ENCODE data around the gene TCEAL2.

DNA sequence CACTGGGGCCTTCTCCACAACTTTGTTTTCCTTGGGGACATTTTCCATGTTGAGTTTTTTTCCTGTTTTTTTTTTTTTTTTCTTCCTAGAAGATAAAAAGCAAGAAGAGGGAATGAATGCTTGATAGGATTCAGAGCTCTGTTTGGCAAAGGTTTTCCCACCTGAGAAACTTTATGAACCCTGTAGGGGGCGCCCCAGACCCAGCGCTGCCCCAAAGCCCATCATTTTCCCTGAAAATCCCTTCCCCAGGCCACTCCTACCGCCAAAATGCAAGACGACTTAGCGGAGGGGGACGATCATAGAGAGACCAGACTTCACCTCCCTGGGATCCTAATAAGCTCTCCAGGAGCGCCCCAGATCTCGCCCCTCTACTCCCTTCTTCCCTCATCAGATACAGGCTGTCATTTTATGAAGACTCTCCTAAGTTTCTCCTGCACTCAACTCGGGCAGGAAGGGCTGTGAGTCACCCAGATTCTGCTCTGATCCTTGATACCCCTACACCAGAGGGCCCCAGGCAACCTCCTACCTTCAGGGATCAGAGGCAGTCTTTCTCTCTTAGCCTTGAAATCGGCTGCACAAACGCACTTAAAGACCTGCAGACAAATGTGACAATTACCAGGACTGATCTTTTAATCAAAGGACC, 28.9 kb downstream of the TCEAL2 start:
- TF ChIP-seq GABPA (IDR thresholded peaks at IDR 0.05; ENCODE audit: borderline replicate concordance, insufficient read depth, low read length): no peak
- TF ChIP-seq, protein P1, sequence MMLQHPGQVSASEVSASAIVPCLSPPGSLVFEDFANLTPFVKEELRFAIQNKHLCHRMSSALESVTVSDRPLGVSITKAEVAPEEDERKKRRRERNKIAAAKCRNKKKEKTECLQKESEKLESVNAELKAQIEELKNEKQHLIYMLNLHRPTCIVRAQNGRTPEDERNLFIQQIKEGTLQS (IDR thresholded peaks at IDR 0.05; ENCODE audit: insufficient read depth, low read depth, low read length): no peak

All from H1 (cell line).